Stimulated activated CD4-positive, alpha-beta T cell treated with anti-CD3 and anti-CD28 coated beads, TNF-alpha, amount 100 ng/mL, for 1 hour (primary cell): Measurements from ENCODE around the gene CD2.

Experiments
- DNase-seq, 3 donors: peaks; one replicate each; pipeline ENCODE4 v3.0.0-alpha.2; 2020; ENCODE audit warnings: low read depth in 3 of 3, low spot score in 1 of 3

The CD2 gene

GRCh38 chr1:116811321-116811720, 57.1 kb downstream of the CD2 start:
- no peak for DNase-seq

GRCh38 chr1:116814926-116815723, 60.9 kb downstream of the CD2 start:
- DNase-seq = no peak

GRCh38 chr1:116817582-116818064, 63.4 kb downstream of the CD2 start:
- peak; percentile 54 to 66 (median 63) for DNase-seq
